Measurements from ENCODE around the gene CFAP61.
"Not testable (repeated sequence)": the region's sequence is repeated elsewhere in the genome, so short reads cannot be mapped to it uniquely, and the experiment has no call there.

The CFAP61 gene

DNA sequence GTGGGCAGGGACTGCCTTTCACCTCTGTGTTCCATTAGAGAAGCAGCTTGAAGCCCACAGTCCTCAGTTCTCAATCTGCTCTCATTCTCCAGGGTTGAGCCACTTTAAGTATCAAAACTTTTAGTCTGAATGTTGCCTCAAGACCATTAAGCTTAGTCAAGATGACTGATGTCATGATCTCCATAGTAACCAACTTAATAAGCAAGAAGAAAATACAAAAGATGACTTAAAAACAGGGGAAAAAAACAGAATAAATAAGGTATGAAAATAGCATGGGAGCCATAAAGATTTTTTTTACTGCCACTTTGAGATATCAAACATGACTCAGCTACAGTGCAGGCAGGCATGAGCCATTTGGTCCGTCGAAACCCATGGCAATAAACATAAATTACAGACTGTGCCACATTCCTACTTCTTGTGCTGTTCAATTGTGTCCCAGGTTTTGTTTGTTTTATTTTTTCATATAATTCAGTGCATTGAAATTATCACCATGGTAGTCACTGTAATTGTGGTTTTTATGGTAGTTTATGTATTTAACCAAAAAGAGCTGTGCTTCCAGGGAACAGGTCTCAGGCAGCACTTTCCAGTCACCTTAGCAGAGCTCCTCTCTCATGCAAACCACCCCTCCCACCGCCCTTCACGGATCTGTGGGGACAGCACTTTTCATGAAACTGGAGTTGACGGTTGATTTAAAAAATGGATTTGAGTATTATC is 159.1 kb downstream of the CFAP61 start:
- peak in 1 of 2 experiments; percentile 43 for DNase-seq

GRCh38 chr20:20211988-20212518 is 159.7 kb downstream of the CFAP61 start:
- no peak for DNase-seq

DNA sequence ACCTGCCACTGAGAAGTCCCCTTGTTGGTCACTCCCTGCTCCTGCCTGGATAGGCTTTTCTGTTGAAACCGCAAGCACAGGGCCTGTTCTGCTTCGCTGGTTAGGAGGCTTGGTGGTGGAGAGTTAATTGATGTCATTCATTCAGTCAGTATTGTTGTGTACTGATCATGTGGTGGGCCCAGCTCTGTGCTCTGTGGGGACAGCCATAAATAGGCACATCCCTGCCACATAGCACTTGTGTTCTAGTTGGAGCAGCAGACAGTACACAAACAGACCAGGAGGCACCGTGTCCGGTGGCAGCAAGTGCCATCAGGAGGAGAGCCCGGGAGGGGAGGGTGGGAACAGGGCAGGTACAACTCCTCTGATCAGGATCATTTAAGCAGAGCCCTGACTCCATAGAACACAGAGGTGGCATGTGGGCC is 160.4 kb downstream of the CFAP61 start:
- DNase-seq, result no peak

DNA sequence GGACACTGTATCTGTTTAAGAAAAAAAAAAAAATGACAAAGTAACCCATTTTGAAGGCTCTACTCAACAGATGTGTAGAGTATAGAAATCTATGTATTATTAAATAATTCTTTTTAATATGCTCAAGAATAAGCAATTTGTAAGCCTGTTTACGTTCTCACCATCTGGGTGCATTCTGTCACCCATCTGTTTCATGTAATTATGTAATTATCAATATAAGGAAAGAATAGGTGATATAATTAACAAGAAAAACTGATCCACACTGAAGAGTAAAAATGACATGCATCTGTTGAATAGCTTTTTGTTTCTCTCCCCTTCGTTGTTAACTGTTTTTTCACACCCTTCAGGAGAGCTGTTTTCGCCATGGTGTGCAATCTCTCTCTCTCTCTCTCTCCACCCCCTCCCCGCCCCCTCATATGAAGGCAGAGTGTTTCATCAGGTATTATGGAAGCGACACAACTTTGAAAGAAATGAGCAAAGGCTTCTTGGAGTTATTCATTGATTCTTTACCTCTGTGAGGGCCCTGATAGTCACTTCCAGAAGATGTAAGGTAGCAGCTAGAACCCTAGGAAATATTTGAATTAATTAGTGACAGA is 161.3 kb downstream of the CFAP61 start:
- peak; percentile 89 to 96 for DNase-seq

GRCh38 chr20:20214757-20215275 is 162.5 kb downstream of the CFAP61 start:
- peak; percentile 81 to 88 for DNase-seq

GRCh38 chr20:20215976-20216727 is 163.8 kb downstream of the CFAP61 start:
- peak; percentile 95 to 98 for DNase-seq

- no peak for DNase-seq
Observed at GRCh38 chr20:20216941-20217340, 164.6 kb downstream of the CFAP61 start.

DNA sequence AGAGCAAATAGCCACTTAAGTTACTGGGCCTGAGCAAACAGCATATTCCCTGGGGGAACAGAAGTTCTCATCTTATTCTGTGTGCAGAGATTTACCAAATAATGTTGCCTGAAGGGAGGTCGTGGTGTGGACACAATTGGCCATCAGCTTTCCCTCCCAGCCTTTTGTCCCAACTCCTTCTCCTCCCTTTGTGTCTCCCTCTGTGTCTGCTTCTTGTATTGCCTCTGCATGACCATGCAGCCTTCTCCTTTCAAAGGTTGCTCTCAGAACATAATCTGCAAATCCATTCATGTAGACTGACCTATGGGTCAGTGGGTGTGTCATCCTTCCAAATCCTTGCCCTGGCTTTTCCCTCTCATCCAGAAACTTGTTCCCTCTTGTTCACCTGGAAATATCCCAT is 165.3 kb downstream of the CFAP61 start:
- DNase-seq, result peak in 1 of 2 experiments; percentile 29

DNA sequence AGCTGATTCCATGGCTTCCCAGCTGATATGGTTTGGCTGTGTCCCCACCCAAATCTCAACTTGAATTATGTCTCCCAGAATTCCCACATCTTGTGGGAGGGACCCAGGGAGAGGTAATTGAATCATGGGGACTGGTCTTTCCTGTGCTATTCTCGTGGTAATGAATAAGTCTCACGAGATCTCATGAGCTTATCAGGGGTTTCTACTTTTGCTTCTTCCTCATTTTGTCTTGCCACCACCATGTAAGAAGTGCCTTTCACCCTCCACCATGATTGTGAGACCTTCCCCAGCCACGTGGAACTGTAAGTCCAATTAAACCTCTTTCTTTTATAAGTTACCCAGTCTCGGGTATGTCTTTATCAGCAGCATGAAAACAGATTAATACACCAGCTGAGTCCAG is 165.8 kb downstream of the CFAP61 start:
- DNase-seq, result not testable (repeated sequence)

GRCh38 chr20:20219016-20219415 is 166.7 kb downstream of the CFAP61 start:
- no peak for DNase-seq

GRCh38 chr20:20220134-20220533 is 167.8 kb downstream of the CFAP61 start:
- no peak for DNase-seq

- DNase-seq, result no peak
Observed at GRCh38 chr20:20223981-20224380, 171.6 kb downstream of the CFAP61 start.

- no peak for DNase-seq
Observed at GRCh38 chr20:20224806-20225205, 172.5 kb downstream of the CFAP61 start.

GRCh38 chr20:20225325-20226043 is 173.2 kb downstream of the CFAP61 start:
- DNase-seq, result no peak

DNA sequence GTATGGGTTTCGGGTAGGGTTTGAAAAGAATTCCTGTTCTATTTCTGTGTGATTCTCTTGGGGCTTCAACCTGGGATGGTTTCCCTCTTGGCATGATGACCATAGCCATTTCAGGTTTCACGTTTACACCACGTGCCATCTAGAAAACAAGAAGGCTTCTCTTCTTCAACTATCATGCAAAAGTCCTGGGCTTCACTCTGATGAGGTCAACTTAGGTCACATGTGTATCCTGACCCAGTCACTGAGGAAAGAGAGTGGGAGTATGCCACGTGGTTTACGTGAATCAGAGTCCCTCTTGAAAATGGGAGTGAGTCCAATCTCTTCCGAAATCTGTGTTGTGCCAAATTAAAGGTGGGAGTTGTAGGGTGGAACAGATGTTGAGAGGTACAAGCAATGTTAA is 174.2 kb downstream of the CFAP61 start:
- no peak for DNase-seq

DNA sequence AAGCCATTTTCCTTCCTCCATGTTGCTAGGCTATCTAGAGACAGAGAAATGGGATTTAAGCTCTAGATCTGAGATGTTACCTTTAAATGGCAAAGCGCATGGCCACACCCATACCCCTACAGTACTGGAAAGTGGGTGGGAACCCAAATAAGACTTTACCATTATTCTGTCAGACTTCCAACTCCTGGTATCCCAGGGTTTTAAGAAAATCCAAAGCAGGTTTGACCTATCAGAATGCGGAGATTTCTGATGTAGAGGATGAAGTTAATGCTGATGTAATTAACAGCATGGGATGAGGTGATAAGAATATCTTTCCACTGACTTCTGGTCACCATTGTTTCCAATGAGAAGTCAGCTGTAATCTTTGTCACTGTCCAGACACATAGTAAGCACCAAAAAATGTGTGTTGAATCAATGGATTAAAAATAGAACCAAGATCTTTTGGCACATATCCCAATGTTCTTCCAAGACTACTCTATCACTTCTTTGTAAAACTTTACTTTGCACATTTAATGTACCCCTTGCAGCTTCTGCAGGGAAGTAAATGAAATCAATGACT is 174.8 kb downstream of the CFAP61 start:
- no peak for DNase-seq

DNA sequence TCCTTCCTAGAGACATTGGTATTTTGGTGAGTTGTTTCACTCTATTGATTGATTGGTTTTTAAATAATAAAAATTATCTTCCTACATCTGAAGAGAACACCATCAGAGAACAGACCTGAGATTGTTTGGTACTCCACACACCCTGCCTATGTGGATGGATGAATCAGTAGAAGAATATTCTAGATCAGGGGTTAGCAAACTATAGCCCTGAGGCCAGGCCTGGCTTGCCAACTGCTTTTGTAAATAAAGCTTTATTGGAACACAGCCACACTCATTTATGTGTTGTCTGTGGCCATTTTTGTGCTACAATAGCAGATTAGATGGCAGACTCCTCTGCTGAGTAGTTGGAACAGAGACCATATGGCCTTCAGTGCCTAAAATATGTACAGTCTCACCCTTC is 176.0 kb downstream of the CFAP61 start:
- DNase-seq, result no peak

- no peak for DNase-seq
Observed at GRCh38 chr20:20229595-20229994, 177.3 kb downstream of the CFAP61 start.

DNA sequence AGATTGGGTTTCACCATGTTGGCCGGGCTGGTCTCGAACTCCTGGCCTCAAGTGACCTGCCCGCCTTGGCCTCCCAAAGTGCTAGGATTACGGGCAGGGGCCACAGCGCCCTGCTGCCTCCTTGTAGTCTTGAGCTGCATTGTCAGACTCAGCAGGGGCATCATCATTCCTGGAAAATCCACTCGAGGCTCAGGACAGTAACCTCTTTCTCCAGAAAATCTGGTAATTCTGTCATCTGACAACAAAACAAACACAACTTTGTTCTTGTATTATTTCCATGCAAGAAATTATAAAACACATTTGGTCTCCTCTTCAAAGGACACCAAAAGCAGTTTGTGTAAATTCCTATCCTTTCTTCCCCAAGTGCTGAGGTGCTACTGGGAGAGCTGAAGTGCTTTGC is 178.4 kb downstream of the CFAP61 start:
- DNase-seq, result no peak

GRCh38 chr20:20231528-20232298 is 179.4 kb downstream of the CFAP61 start:
- DNase-seq, result peak in 1 of 2 experiments; percentile 34

- peak; percentile 57 to 79 for DNase-seq
Observed at GRCh38 chr20:20233041-20233514, 180.7 kb downstream of the CFAP61 start.
